Nephron progenitor cell (in vitro differentiated cells): Measurements from ENCODE around the gene TSPAN3.
A peak's percentile ranks its signal among the peaks of the same experiment; 100 is the strongest.

Source experiments
- DNase-seq: peaks from one replicate; pipeline ENCODE4 v3.0.0; 2021
- H3K27ac Mint-ChIP-seq: 2 replicates; pipeline ENCODE4 v1.8.0; 2021; ENCODE audit warnings: mild to moderate bottlenecking, moderate library complexity, mixed read lengths
- H3K27me3 Mint-ChIP-seq: 2 replicates; pipeline ENCODE4 v1.8.0; 2021; ENCODE audit warnings: mild to moderate bottlenecking, low read depth, mixed read lengths; ENCODE audit not compliant: poor library complexity
- H3K36me3 Mint-ChIP-seq: 2 replicates; pipeline ENCODE4 v1.8.0; 2021; ENCODE audit warnings: low read depth, mixed read lengths
- H3K4me1 Mint-ChIP-seq: 2 replicates; pipeline ENCODE4 v1.8.0; 2021; ENCODE audit warnings: mixed read lengths
- H3K4me3 Mint-ChIP-seq: 2 replicates; pipeline ENCODE4 v1.8.0; 2021; ENCODE audit warnings: mild to moderate bottlenecking, moderate library complexity, mixed read lengths
- H3K9me3 Mint-ChIP-seq: 2 replicates; pipeline ENCODE4 v1.8.0; 2021; ENCODE audit warnings: mild to moderate bottlenecking, moderate library complexity, mixed read lengths
- CTCF ChIP-seq: fragments of 200-600 bp; sonication (generic); IDR thresholded peaks from 2 replicates; pipeline ENCODE4 v1.5.0; 2021; ENCODE audit warnings: antibody characterized with exemption

Gene TSPAN3

GRCh38 chr15:77112838-77113504 is 42.1 kb upstream of the TSPAN3 start:
- no peak for DNase-seq
- Mint-ChIP-seq H3K4me3 (no peak overlapping the region), H3K4me1 (peaks cover 14% of the 10 kb centered on the region), H3K27me3 (peaks cover 4% of the 10 kb centered on the region), H3K27ac (no peak overlapping the region), H3K36me3 (peaks cover 6% of the 10 kb centered on the region), H3K9me3 (no peaks in the 10 kb centered on the region)
- TF ChIP-seq CTCF, result no peak

- Mint-ChIP-seq H3K4me3 (no peak overlapping the region), H3K9me3 (no peaks in the 10 kb centered on the region), H3K36me3 (peaks cover 6% of the 10 kb centered on the region), H3K27me3 (peaks cover 6% of the 10 kb centered on the region), H3K4me1 (peaks cover 26% of the 10 kb centered on the region), H3K27ac (no peak overlapping the region)
- TF ChIP-seq CTCF, result no peak
- no peak for DNase-seq
These were observed 40.9 kb upstream of the TSPAN3 start for GRCh38 chr15:77111789-77112188.

- H3K4me1 Mint-ChIP-seq, result peaks cover 46% of the 10 kb centered on the region
- H3K4me3 Mint-ChIP-seq, result peak overlapping the region; percentile 55
- H3K27me3 Mint-ChIP-seq, result peaks cover 9% of the 10 kb centered on the region
- DNase-seq, result peak; percentile 67
- no peaks in the 10 kb centered on the region for H3K9me3 Mint-ChIP-seq
- peak; percentile 60 for TF ChIP-seq CTCF
- H3K27ac Mint-ChIP-seq, result peak overlapping the region; percentile 48
- no peaks in the 10 kb centered on the region for H3K36me3 Mint-ChIP-seq
These were observed 36.8 kb upstream of the TSPAN3 start for GRCh38 chr15:77107531-77108355.

GRCh38 chr15:77107068-77107467 is 36.2 kb upstream of the TSPAN3 start:
- no peak overlapping the region for H3K4me3 Mint-ChIP-seq
- H3K36me3 Mint-ChIP-seq, result no peaks in the 10 kb centered on the region
- no peak for DNase-seq
- no peaks in the 10 kb centered on the region for H3K9me3 Mint-ChIP-seq
- TF ChIP-seq CTCF, result no peak
- H3K4me1 Mint-ChIP-seq, result peaks cover 41% of the 10 kb centered on the region
- peaks cover 9% of the 10 kb centered on the region for H3K27me3 Mint-ChIP-seq
- peak overlapping the region; percentile 60 for H3K27ac Mint-ChIP-seq

GRCh38 chr15:77104155-77104554 is 33.2 kb upstream of the TSPAN3 start:
- no peak for TF ChIP-seq CTCF
- H3K27ac Mint-ChIP-seq, result no peak overlapping the region
- peaks cover 48% of the 10 kb centered on the region for H3K4me1 Mint-ChIP-seq
- no peaks in the 10 kb centered on the region for H3K9me3 Mint-ChIP-seq
- no peak overlapping the region for H3K4me3 Mint-ChIP-seq
- no peaks in the 10 kb centered on the region for H3K36me3 Mint-ChIP-seq
- DNase-seq, result no peak
- H3K27me3 Mint-ChIP-seq, result peaks cover 10% of the 10 kb centered on the region
